ENCODE measurements around the gene PFKP.

The PFKP gene

DNA sequence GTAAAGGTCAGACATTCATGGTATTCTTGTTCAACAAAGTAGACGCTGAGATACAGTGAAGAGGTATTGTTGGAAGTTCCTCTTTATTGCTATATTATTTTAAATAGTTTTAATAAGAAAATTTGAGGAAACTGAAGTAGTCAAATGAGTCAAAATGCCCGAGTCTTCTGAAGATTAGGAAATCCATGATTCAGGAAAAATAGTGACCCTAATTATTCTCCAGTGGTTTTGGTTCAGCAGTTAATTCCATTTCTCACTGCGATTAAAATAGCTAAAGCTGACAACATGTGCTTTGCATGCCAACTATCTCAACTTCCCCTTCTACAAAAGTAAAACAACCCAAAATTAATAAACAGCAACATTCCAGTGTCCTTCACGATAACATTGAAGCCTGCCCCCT lies 32.7 kb upstream of the PFKP start:
- peaks cover 21% of the 10 kb centered on the region for H3K4me1 ChIP-seq (ENCODE audit: low read length)
- no peaks in the 10 kb centered on the region for H4K20me1 ChIP-seq (ENCODE audit: insufficient read depth, low read length)
- no peaks in the 10 kb centered on the region for H3K36me3 ChIP-seq (replicated peaks; ENCODE audit: low read depth, low read length)
- TF ChIP-seq EZH2phosphoT487 (IDR thresholded peaks at IDR 0.05; ENCODE audit: low read depth): no peak
- no peak for TF ChIP-seq CTCF (IDR thresholded peaks at IDR 0.05; ENCODE audit: low read depth, low read length)
- no peak overlapping the region for H3K4me2 ChIP-seq (ENCODE audit: low read length)
- H3K9me3 ChIP-seq (ENCODE audit: insufficient read depth, low read length): no peaks in the 10 kb centered on the region
- no peaks in the 10 kb centered on the region for H3K79me2 ChIP-seq (ENCODE audit: low read length)
- no peaks in the 10 kb centered on the region for H3K27me3 ChIP-seq (ENCODE audit: low read depth, low read length)
- no peak overlapping the region for H2AFZ ChIP-seq (ENCODE audit: low read depth, low read length)
- no peak overlapping the region for H3K4me3 ChIP-seq (ENCODE audit: low read length)
- H3K9ac ChIP-seq (ENCODE audit: low read length): no peak overlapping the region
- H3K27ac ChIP-seq (ENCODE audit: low read length): no peak overlapping the region

GRCh38 chr10:3036155-3037021 lies 31.0 kb upstream of the PFKP start:
- H4K20me1 ChIP-seq (ENCODE audit: insufficient read depth, low read length): no peaks in the 10 kb centered on the region
- peak overlapping the region; percentile 57 for H3K4me3 ChIP-seq (ENCODE audit: low read length)
- peaks cover 24% of the 10 kb centered on the region for H3K4me1 ChIP-seq (ENCODE audit: low read length)
- no peaks in the 10 kb centered on the region for H3K36me3 ChIP-seq (replicated peaks; ENCODE audit: low read depth, low read length)
- H3K27ac ChIP-seq (ENCODE audit: low read length): peak overlapping the region; percentile 81
- no peaks in the 10 kb centered on the region for H3K27me3 ChIP-seq (ENCODE audit: low read depth, low read length)
- no peaks in the 10 kb centered on the region for H3K79me2 ChIP-seq (ENCODE audit: low read length)
- H3K9me3 ChIP-seq (ENCODE audit: insufficient read depth, low read length): no peaks in the 10 kb centered on the region
- no peak for TF ChIP-seq EZH2phosphoT487 (IDR thresholded peaks at IDR 0.05; ENCODE audit: low read depth)
- no peak for TF ChIP-seq CTCF (IDR thresholded peaks at IDR 0.05; ENCODE audit: low read depth, low read length)
- peak overlapping the region; percentile 51; the same call in 1 of the 2 replicates for H3K9ac ChIP-seq (ENCODE audit: low read length)
- peak overlapping the region; percentile 44 for H2AFZ ChIP-seq (ENCODE audit: low read depth, low read length)
- peak overlapping the region; percentile 85 for H3K4me2 ChIP-seq (ENCODE audit: low read length)

DNA sequence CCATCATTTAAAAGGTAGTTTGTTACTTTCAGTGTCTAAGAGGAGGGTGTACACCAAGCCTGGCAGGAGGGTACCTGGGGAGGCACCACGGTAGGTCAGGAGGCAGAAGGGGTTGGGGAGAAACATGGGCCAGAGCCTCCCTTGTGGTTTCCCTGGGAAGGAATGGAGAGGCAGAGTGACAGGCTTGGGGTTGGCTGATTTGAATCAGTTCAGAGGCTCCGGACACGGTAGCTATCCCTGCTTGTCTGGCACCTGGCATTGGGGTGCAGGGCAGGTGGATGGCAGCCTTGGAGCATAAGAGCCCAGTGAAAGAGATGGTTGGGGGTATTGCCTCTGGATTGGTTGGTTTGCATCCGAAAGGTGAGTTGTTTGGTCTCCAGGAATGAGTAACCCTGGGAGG lies 30.2 kb upstream of the PFKP start:
- Histone ChIP-seq H4K20me1 (ENCODE audit: insufficient read depth, low read length) (no peaks in the 10 kb centered on the region), H3K4me3 (ENCODE audit: low read length) (peak overlapping the region; percentile 57; the same call in 1 of the 2 replicates), H3K9ac (ENCODE audit: low read length) (no peak overlapping the region), H3K4me2 (ENCODE audit: low read length) (peak overlapping the region; percentile 85), H3K36me3 (replicated peaks; ENCODE audit: low read depth, low read length) (no peaks in the 10 kb centered on the region), H3K9me3 (ENCODE audit: insufficient read depth, low read length) (no peaks in the 10 kb centered on the region), H3K4me1 (ENCODE audit: low read length) (peaks cover 24% of the 10 kb centered on the region), H3K79me2 (ENCODE audit: low read length) (no peaks in the 10 kb centered on the region), H3K27me3 (ENCODE audit: low read depth, low read length) (no peaks in the 10 kb centered on the region), H3K27ac (ENCODE audit: low read length) (peak overlapping the region; percentile 81; the same call in 1 of the 2 replicates), H2AFZ (ENCODE audit: low read depth, low read length) (no peak overlapping the region)
- TF ChIP-seq EZH2phosphoT487 (IDR thresholded peaks at IDR 0.05; ENCODE audit: low read depth) (no peak), CTCF (IDR thresholded peaks at IDR 0.05; ENCODE audit: low read depth, low read length) (no peak)

GRCh38 chr10:3040069-3040468 lies 27.3 kb upstream of the PFKP start:
- H3K4me2 ChIP-seq (ENCODE audit: low read length): no peak overlapping the region
- no peaks in the 10 kb centered on the region for H3K36me3 ChIP-seq (replicated peaks; ENCODE audit: low read depth, low read length)
- no peaks in the 10 kb centered on the region for H3K9me3 ChIP-seq (ENCODE audit: insufficient read depth, low read length)
- no peaks in the 10 kb centered on the region for H3K79me2 ChIP-seq (ENCODE audit: low read length)
- no peak overlapping the region for H2AFZ ChIP-seq (ENCODE audit: low read depth, low read length)
- H3K4me1 ChIP-seq (ENCODE audit: low read length): peaks cover 24% of the 10 kb centered on the region
- no peak overlapping the region for H3K9ac ChIP-seq (ENCODE audit: low read length)
- no peak overlapping the region for H3K4me3 ChIP-seq (ENCODE audit: low read length)
- no peaks in the 10 kb centered on the region for H4K20me1 ChIP-seq (ENCODE audit: insufficient read depth, low read length)
- TF ChIP-seq CTCF (IDR thresholded peaks at IDR 0.05; ENCODE audit: low read depth, low read length) (no peak), EZH2phosphoT487 (IDR thresholded peaks at IDR 0.05; ENCODE audit: low read depth) (no peak)
- no peaks in the 10 kb centered on the region for H3K27me3 ChIP-seq (ENCODE audit: low read depth, low read length)
- H3K27ac ChIP-seq (ENCODE audit: low read length): no peak overlapping the region

Data from OCI-LY3 (cell line).